Endodermal cell (in vitro differentiated cells): ENCODE measurements around the gene OR2D3. TPM values are rescaled to one million over a fixed set of nuclear protein-coding genes. Genes with fewer than 3 reads are reported as not detected.

Experiments used
- DNase-seq: peaks from one replicate; pipeline ENCODE4 v3.0.0-alpha.2; 2017
- H3K27ac ChIP-seq: 2 replicates; pipeline ENCODE4 v1.5.1; 2013; ENCODE audit warnings: mild to moderate bottlenecking, low read depth, low read length, moderate library complexity
- H3K27me3 ChIP-seq: 2 replicates; pipeline ENCODE4 v1.6.1; 2013; ENCODE audit warnings: mild to moderate bottlenecking, low read length, moderate library complexity; ENCODE audit not compliant: insufficient read depth, control insufficient read depth, poor library complexity, severe bottlenecking
- H3K36me3 ChIP-seq: 2 replicates; pipeline ENCODE4 v1.7.0; 2013; ENCODE audit warnings: mild to moderate bottlenecking, low read length, moderate library complexity; ENCODE audit not compliant: control insufficient read depth, insufficient read depth
- H3K4me1 ChIP-seq: one replicate; pipeline ENCODE4 v1.7.0; 2013; ENCODE audit warnings: low read length; ENCODE audit not compliant: control insufficient read depth, insufficient read depth
- H3K4me3 ChIP-seq: 2 replicates; pipeline ENCODE4 v1.5.1; 2013; ENCODE audit warnings: mild to moderate bottlenecking, low read length, moderate library complexity
- H3K9ac ChIP-seq: 2 replicates; pipeline ENCODE4 v1.6.1; 2013; ENCODE audit warnings: mild to moderate bottlenecking, low read length, moderate library complexity; ENCODE audit not compliant: poor library complexity, severe bottlenecking; ENCODE audit errors: extremely low read depth
- H3K9me3 ChIP-seq: 2 replicates; pipeline ENCODE4 v1.6.1; 2013; ENCODE audit warnings: mild to moderate bottlenecking, low read length, moderate library complexity; ENCODE audit not compliant: control insufficient read depth
- H3K27ac Mint-ChIP-seq: 2 replicates; pipeline ENCODE4 v1.8.0; 2020; ENCODE audit warnings: mixed read lengths
- H3K27me3 Mint-ChIP-seq: 2 replicates; pipeline ENCODE4 v1.8.0; 2021; ENCODE audit warnings: mild to moderate bottlenecking, mixed read lengths; ENCODE audit not compliant: insufficient read depth
- H3K36me3 Mint-ChIP-seq: 2 replicates; pipeline ENCODE4 v1.8.0; 2020; ENCODE audit warnings: low read depth, mixed read lengths
- H3K4me1 Mint-ChIP-seq: 2 replicates; pipeline ENCODE4 v1.8.0; 2020; ENCODE audit warnings: mixed read lengths
- H3K4me3 Mint-ChIP-seq: 2 replicates; pipeline ENCODE4 v1.8.0; 2020; ENCODE audit warnings: mild to moderate bottlenecking, moderate library complexity, mixed read lengths
- H3K9me3 Mint-ChIP-seq: 2 replicates; pipeline ENCODE4 v1.8.0; 2020; ENCODE audit warnings: mild to moderate bottlenecking, mixed read lengths
- CTCF ChIP-seq: fragments of 200-600 bp; sonication (generic); conservative IDR thresholded peaks from 2 replicates; pipeline ENCODE4 v1.5.0; 2021; ENCODE audit warnings: antibody characterized with exemption, mild to moderate bottlenecking
- WGBS, 2 experiments: methylation state at CpG; one replicate each; pipeline versions ENCODE4 v1.1.5 to v1.1.7; 2013; ENCODE audit warnings: missing lambda C conversion rate in 2 of 2, mixed read lengths in 1 of 2; ENCODE audit not compliant: insufficient coverage in 1 of 2, insufficient read length in 1 of 2; 5-methylcytosine and 5-hydroxymethylcytosine counted together
- long read RNA-seq, 4 experiments: library from polyadenylated mRNA in 2 of 4; library from RNA in 1 of 4; library from capped mRNA in 1 of 4; stranded (forward) in 3 of 4; unstranded in 1 of 4; transcript quantifications; one replicate each; pipeline ENCODE4 v2.0.0, GENCODE V29; 2020 to 2021; ENCODE audit warnings: inconsistent platforms in 1 of 4
- polyA plus RNA-seq, 2 experiments: library from polyadenylated mRNA; stranded (reverse); fragments of 50-300 nt; gene quantifications; one replicate each; pipeline ENCODE4 v1.2.3, GENCODE V29; 2013
- total RNA-seq, 2 donors: library from RNA; stranded (reverse); fragmentation: NEBNext Ultra II Directional in 1 of 2; extraction: Animal tissue kit (Norgen Biotek cat#: 25700) in 1 of 2; gene quantifications; 2 replicates in 1 of 2; 3 replicates in 1 of 2; pipeline ENCODE4 v1.2.1, GENCODE V29; 2021

OR2D3 gene
- total RNA-seq: not detected
- not detected for polyA plus RNA-seq (2013, experiment 1 of 2)
- not detected for polyA plus RNA-seq (2013, experiment 2 of 2)
- long read RNA-seq, experiment 1: 0 reads
- long read RNA-seq, experiment 2: 0 reads
- long read RNA-seq, experiment 3: 0 reads
- long read RNA-seq, experiment 4: 0 reads

GRCh38 chr11:6920702-6921101 is at the start of gene OR2D3:
Gene OR2D3, plus strand, starts transcription at chr11:6921002. Its CDS starts 0 bp downstream, at chr11:6921002.
- TF ChIP-seq CTCF: no peak
- no peak for DNase-seq
- no peak within 1 kb of the TSS for H3K4me3 Mint-ChIP-seq
- no peaks in the 10 kb centered on the region for H3K36me3 Mint-ChIP-seq
- Histone ChIP-seq H3K27me3 (no peaks in the 10 kb centered on the region), H3K9me3 (no peaks in the 10 kb centered on the region), H3K4me1 (no peaks in the 10 kb centered on the region), H3K27ac (no peak within 1 kb of the TSS), H3K36me3 (no peaks in the 10 kb centered on the region), H3K9ac (no peak within 1 kb of the TSS), H3K4me3 (no peak within 1 kb of the TSS)
- H3K4me1 Mint-ChIP-seq: peaks cover 3% of the 10 kb centered on the region
- no CpG with 5 or more reads among the region's 1 CpG for WGBS, 2 experiments
- H3K27ac Mint-ChIP-seq: no peak within 1 kb of the TSS
- H3K9me3 Mint-ChIP-seq: no peaks in the 10 kb centered on the region
- no peaks in the 10 kb centered on the region for H3K27me3 Mint-ChIP-seq

GRCh38 chr11:6871278-6871677 is 49.5 kb upstream of the OR2D3 start:
- no peaks in the 10 kb centered on the region for H3K27me3 Mint-ChIP-seq
- no peak overlapping the region for H3K4me3 ChIP-seq
- no peak for TF ChIP-seq CTCF
- WGBS, 2 experiments: 100% methylated on average over 1 of the region's 1 CpG; no CpG with 5 or more reads in 1 of the 2 experiments
- H3K27ac ChIP-seq: no peak overlapping the region
- H3K27me3 ChIP-seq: no peaks in the 10 kb centered on the region
- no peaks in the 10 kb centered on the region for H3K36me3 Mint-ChIP-seq
- H3K4me1 ChIP-seq: no peaks in the 10 kb centered on the region
- H3K4me3 Mint-ChIP-seq: no peak overlapping the region
- no peaks in the 10 kb centered on the region for H3K9me3 Mint-ChIP-seq
- no peak overlapping the region for H3K9ac ChIP-seq
- H3K36me3 ChIP-seq: no peaks in the 10 kb centered on the region
- H3K4me1 Mint-ChIP-seq: no peaks in the 10 kb centered on the region
- H3K9me3 ChIP-seq: no peaks in the 10 kb centered on the region
- H3K27ac Mint-ChIP-seq: no peak overlapping the region
- DNase-seq: no peak

DNA sequence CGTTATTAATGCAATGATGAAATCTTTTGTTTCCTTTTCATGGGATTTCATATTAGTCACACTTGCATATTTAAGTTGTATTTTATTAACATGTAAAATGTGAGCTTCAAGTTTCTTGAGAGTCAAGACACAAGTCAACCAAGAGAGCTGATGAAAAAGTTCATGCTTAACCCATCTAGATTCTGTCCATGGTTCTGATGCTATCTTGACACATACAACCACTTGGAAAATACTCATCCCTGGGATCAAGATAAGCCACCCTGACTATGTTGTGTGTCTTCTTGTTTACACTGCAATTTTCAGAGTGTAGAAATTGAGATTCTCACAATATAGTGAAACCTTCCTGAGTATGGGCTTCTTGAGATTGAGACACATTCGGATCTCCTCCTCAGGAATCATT is 45.0 kb upstream of the OR2D3 start:
- Histone ChIP-seq H3K9ac (no peak overlapping the region), H3K4me1 (no peaks in the 10 kb centered on the region), H3K9me3 (no peaks in the 10 kb centered on the region), H3K36me3 (no peaks in the 10 kb centered on the region), H3K4me3 (no peak overlapping the region), H3K27ac (no peak overlapping the region), H3K27me3 (no peaks in the 10 kb centered on the region)
- TF ChIP-seq CTCF: no peak
- H3K4me3 Mint-ChIP-seq: no peak overlapping the region
- H3K27me3 Mint-ChIP-seq: no peaks in the 10 kb centered on the region
- no peaks in the 10 kb centered on the region for H3K4me1 Mint-ChIP-seq
- no peaks in the 10 kb centered on the region for H3K36me3 Mint-ChIP-seq
- H3K27ac Mint-ChIP-seq: no peak overlapping the region
- DNase-seq: no peak
- peaks cover 1% of the 10 kb centered on the region for H3K9me3 Mint-ChIP-seq
- WGBS, 2 experiments: 85 to 100% methylated on average over 1 to 2 of the region's 2 CpGs
